ENCODE results near the gene MARCHF2. TPM values are rescaled to one million over a fixed set of nuclear protein-coding genes. Genes with fewer than 3 reads are reported as not detected.

The MARCHF2 gene
- total and polyA plus RNA-seq, 9 of the 15 experiments (the other 6 are each of a cell fraction or from before 2014, with no cell fraction given) = 0.39 to 6.4 (median 2.2) TPM

DNA sequence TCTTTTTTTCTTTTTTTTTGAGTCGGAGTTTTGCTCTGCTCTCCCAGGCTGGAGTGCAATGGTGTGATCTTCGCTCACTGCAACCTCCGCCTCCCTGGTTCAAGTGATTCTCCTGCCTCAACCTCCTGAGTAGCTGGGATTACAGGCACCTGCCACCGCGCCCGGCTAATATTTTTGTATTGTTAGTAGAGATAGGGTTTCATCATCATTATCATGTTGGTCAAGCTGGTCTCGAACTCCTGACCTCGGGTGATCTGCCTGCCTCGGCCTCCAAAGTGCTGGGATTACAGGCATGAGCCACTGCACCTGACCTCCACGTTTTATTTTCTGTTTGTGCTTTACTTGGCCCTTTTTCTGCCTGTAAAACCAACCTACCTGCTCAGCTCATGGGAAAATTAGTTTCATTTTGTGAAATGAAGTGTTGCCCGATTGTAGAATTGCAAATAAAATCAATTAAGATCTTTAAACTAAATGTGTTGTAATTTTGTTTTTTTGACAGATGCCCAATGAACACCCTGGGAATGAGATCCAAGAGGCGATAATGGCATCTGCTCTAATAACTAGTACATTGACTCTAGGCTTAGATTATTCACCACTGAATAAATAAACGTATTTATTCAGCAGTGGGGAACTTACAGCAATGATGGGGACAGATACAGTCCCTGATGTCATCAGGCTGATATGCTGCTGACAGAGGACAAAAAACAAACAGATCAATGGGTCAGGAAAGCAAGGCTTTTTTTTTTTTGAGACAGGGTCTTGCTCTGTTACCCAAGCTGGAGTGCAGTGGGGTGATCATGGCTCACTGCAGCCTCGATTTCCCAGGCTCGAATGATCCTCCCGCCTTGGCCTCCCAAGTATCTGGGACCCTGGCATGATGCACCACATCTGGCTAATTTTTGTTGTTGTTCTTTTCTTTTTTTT is 25.2 kb upstream of the MARCHF2 start (continued):
- TF ChIP-seq, protein P1, sequence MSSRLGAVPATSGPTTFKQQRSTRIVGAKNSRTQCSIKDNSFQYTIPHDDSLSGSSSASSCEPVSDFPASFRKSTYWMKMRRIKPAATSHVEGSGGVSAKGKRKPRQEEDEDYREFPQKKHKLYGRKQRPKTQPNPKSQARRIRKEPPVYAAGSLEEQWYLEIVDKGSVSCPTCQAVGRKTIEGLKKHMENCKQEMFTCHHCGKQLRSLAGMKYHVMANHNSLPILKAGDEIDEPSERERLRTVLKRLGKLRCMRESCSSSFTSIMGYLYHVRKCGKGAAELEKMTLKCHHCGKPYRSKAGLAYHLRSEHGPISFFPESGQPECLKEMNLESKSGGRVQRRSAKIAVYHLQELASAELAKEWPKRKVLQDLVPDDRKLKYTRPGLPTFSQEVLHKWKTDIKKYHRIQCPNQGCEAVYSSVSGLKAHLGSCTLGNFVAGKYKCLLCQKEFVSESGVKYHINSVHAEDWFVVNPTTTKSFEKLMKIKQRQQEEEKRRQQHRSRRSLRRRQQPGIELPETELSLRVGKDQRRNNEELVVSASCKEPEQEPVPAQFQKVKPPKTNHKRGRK (tag; IDR thresholded peaks at IDR 0.05) = no peak
- TF ChIP-seq ZNF146 (CRISPR knock-in tag; IDR thresholded peaks at IDR 0.05; ENCODE audit: unreplicated experiment) = no peak
- TF ChIP-seq ZNF12 (CRISPR knock-in tag; IDR thresholded peaks at IDR 0.05) = no peak
- TF ChIP-seq, protein P2, sequence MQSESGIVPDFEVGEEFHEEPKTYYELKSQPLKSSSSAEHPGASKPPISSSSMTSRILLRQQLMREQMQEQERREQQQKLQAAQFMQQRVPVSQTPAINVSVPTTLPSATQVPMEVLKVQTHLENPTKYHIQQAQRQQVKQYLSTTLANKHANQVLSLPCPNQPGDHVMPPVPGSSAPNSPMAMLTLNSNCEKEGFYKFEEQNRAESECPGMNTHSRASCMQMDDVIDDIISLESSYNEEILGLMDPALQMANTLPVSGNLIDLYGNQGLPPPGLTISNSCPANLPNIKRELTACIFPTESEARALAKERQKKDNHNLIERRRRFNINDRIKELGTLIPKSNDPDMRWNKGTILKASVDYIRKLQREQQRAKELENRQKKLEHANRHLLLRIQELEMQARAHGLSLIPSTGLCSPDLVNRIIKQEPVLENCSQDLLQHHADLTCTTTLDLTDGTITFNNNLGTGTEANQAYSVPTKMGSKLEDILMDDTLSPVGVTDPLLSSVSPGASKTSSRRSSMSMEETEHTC (IDR thresholded peaks at IDR 0.05) = no peak
- no peak for TF ChIP-seq GTF2E2 (tag; IDR thresholded peaks at IDR 0.05)
- TF ChIP-seq EWSR1 (IDR thresholded peaks at IDR 0.05; ENCODE audit: borderline replicate concordance, low read depth, partially characterized antibody) = no peak
- TF ChIP-seq TFAM (CRISPR knock-in tag; conservative IDR thresholded peaks at IDR 0.05) = no peak
- TF ChIP-seq TCF7 (IDR thresholded peaks at IDR 0.05; ENCODE audit: borderline replicate concordance) = no peak
- TF ChIP-seq, protein P3, sequence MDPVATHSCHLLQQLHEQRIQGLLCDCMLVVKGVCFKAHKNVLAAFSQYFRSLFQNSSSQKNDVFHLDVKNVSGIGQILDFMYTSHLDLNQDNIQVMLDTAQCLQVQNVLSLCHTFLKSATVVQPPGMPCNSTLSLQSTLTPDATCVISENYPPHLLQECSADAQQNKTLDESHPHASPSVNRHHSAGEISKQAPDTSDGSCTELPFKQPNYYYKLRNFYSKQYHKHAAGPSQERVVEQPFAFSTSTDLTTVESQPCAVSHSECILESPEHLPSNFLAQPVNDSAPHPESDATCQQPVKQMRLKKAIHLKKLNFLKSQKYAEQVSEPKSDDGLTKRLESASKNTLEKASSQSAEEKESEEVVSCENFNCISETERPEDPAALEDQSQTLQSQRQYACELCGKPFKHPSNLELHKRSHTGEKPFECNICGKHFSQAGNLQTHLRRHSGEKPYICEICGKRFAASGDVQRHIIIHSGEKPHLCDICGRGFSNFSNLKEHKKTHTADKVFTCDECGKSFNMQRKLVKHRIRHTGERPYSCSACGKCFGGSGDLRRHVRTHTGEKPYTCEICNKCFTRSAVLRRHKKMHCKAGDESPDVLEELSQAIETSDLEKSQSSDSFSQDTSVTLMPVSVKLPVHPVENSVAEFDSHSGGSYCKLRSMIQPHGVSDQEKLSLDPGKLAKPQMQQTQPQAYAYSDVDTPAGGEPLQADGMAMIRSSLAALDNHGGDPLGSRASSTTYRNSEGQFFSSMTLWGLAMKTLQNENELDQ (CRISPR knock-in tag; IDR thresholded peaks at IDR 0.05; ENCODE audit: borderline replicate concordance) = no peak
- no peak for TF ChIP-seq NFIX (CRISPR knock-in tag; IDR thresholded peaks at IDR 0.05; ENCODE audit: low read depth)
- TF ChIP-seq, protein P4, sequence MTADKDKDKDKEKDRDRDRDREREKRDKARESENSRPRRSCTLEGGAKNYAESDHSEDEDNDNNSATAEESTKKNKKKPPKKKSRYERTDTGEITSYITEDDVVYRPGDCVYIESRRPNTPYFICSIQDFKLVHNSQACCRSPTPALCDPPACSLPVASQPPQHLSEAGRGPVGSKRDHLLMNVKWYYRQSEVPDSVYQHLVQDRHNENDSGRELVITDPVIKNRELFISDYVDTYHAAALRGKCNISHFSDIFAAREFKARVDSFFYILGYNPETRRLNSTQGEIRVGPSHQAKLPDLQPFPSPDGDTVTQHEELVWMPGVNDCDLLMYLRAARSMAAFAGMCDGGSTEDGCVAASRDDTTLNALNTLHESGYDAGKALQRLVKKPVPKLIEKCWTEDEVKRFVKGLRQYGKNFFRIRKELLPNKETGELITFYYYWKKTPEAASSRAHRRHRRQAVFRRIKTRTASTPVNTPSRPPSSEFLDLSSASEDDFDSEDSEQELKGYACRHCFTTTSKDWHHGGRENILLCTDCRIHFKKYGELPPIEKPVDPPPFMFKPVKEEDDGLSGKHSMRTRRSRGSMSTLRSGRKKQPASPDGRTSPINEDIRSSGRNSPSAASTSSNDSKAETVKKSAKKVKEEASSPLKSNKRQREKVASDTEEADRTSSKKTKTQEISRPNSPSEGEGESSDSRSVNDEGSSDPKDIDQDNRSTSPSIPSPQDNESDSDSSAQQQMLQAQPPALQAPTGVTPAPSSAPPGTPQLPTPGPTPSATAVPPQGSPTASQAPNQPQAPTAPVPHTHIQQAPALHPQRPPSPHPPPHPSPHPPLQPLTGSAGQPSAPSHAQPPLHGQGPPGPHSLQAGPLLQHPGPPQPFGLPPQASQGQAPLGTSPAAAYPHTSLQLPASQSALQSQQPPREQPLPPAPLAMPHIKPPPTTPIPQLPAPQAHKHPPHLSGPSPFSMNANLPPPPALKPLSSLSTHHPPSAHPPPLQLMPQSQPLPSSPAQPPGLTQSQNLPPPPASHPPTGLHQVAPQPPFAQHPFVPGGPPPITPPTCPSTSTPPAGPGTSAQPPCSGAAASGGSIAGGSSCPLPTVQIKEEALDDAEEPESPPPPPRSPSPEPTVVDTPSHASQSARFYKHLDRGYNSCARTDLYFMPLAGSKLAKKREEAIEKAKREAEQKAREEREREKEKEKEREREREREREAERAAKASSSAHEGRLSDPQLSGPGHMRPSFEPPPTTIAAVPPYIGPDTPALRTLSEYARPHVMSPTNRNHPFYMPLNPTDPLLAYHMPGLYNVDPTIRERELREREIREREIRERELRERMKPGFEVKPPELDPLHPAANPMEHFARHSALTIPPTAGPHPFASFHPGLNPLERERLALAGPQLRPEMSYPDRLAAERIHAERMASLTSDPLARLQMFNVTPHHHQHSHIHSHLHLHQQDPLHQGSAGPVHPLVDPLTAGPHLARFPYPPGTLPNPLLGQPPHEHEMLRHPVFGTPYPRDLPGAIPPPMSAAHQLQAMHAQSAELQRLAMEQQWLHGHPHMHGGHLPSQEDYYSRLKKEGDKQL (CRISPR knock-in tag; IDR thresholded peaks at IDR 0.05; ENCODE audit: borderline replicate concordance) = no peak
- no peak for TF ChIP-seq BHLHE40 (IDR thresholded peaks at IDR 0.05; ENCODE audit: low read length)
- no peak for TF ChIP-seq KAT8 (IDR thresholded peaks at IDR 0.05; ENCODE audit: low read depth)
- TF ChIP-seq MCM7 (IDR thresholded peaks at IDR 0.05) = no peak
- TF ChIP-seq, protein P5, sequence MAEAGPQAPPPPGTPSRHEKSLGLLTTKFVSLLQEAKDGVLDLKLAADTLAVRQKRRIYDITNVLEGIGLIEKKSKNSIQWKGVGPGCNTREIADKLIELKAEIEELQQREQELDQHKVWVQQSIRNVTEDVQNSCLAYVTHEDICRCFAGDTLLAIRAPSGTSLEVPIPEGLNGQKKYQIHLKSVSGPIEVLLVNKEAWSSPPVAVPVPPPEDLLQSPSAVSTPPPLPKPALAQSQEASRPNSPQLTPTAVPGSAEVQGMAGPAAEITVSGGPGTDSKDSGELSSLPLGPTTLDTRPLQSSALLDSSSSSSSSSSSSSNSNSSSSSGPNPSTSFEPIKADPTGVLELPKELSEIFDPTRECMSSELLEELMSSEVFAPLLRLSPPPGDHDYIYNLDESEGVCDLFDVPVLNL (CRISPR knock-in tag; IDR thresholded peaks at IDR 0.05; ENCODE audit: low read depth) = no peak
